ENCODE measurements around the gene SRSF4.

DNA sequence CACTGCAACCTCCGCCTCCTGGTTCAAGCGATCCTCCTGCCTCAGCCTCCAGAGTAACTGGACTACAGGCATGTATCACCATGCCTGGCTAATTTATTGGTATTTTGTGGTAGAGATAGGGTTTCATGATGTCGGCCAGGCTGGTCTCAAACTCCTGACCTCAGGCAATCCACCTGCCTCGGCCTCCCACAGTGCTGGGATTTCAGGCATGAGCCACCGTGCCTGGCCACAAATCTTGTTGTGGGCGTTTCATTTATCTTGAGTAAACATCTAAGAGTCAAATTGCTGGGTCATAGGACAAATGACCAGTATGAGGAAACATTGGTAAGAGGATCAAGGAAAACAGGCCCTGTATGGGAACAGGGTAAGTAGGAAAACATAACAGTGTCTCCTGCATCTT is 75.9 kb downstream of the SRSF4 start:
- TF ChIP-seq POLR2A (IDR thresholded peaks at IDR 0.05; ENCODE audit: low read depth, low read length) (no peak), TAF1 (IDR thresholded peaks at IDR 0.05; ENCODE audit: borderline replicate concordance, low read depth, low read length) (no peak), POLR2AphosphoS5 (IDR thresholded peaks at IDR 0.05; ENCODE audit: low read depth, low read length) (no peak)

All from GM12892 (cell line).